SK-N-MC (cell line): Measurements from ENCODE around the gene MRPS34.

ENCODE experiments used
- FOXP2 ChIP-seq: optimal IDR thresholded peaks from 2 replicates; pipeline ENCODE3; 2011; ENCODE audit warnings: mild to moderate bottlenecking, moderate library complexity; ENCODE audit not compliant: insufficient read depth; ENCODE audit errors: extremely low read length, control extremely low read depth
- POLR2AphosphoS5 ChIP-seq: IDR thresholded peaks from 2 replicates; pipeline ENCODE4 v1.6.1; 2012; ENCODE audit warnings: mild to moderate bottlenecking, low read depth, low read length, borderline replicate concordance

GRCh38 chr16:1764971-1765370, 8.0 kb downstream of the MRPS34 start:
- no peak for TF ChIP-seq POLR2AphosphoS5
- TF ChIP-seq FOXP2: no peak
